H1 (cell line): ENCODE data around the gene SGSM1. TPM values are rescaled to one million over a fixed set of nuclear protein-coding genes. Genes with fewer than 3 reads are reported as not detected.

ENCODE experiments used
- ASH2L ChIP-seq: fragments of 200-600, 300-600 bp; sonication (generic); IDR thresholded peaks from one replicate; pipeline ENCODE4 v1.7.1; 2017; ENCODE audit warnings: low read length
- CEBPB ChIP-seq: IDR thresholded peaks from 2 replicates; pipeline ENCODE4 v1.6.1; 2012; ENCODE audit warnings: low read depth, low read length
- CHD2 ChIP-seq: IDR thresholded peaks from 2 replicates; pipeline ENCODE4 v1.6.1; 2012; ENCODE audit warnings: low read length, improper control_type of control experiment
- FOSL1 ChIP-seq: IDR thresholded peaks from 2 replicates; pipeline ENCODE4 v1.6.1; 2011; ENCODE audit warnings: mild to moderate bottlenecking, low read depth, low read length, moderate library complexity; ENCODE audit not compliant: insufficient read depth
- HDAC2 ChIP-seq, 2 experiments: fragments of 300-600 bp in 1 of 2; sonication (generic) in 1 of 2; IDR thresholded peaks; 2 replicates each; pipeline ENCODE4 v1.6.1; 2011 to 2012; ENCODE audit warnings: low read depth in 2 of 2, low read length in 2 of 2, mild to moderate bottlenecking in 2 of 2, moderate library complexity in 2 of 2, borderline replicate concordance in 1 of 2, inconsistent platforms in 1 of 2
- NANOG ChIP-seq: IDR thresholded peaks from 2 replicates; pipeline ENCODE4 v1.6.1; 2011; ENCODE audit warnings: low read length, low read depth, mild to moderate bottlenecking, inconsistent platforms; ENCODE audit not compliant: insufficient read depth, poor library complexity, severe bottlenecking
- NRF1 ChIP-seq: IDR thresholded peaks from 2 replicates; pipeline ENCODE4 v1.6.1; 2011; ENCODE audit warnings: mild to moderate bottlenecking, low read depth, low read length, improper control_type of control experiment
- RBBP5 ChIP-seq: IDR thresholded peaks from 2 replicates; pipeline ENCODE4 v1.7.1; 2012; ENCODE audit warnings: low read depth, mild to moderate bottlenecking, inconsistent platforms, low read length, moderate library complexity, borderline replicate concordance
- RXRA ChIP-seq: IDR thresholded peaks from 2 replicates; pipeline ENCODE4 v1.6.1; 2011; ENCODE audit warnings: low read depth, mild to moderate bottlenecking, low read length, moderate library complexity; ENCODE audit not compliant: insufficient read depth
- SAP30 ChIP-seq: fragments of 300-600 bp; sonication (generic); IDR thresholded peaks from 2 replicates; pipeline ENCODE4 v1.7.1; 2012; ENCODE audit warnings: low read length, moderate library complexity, mild to moderate bottlenecking, inconsistent platforms; ENCODE audit not compliant: insufficient read depth, insufficient replicate concordance
- SIN3A ChIP-seq, 2 experiments: IDR thresholded peaks in 1 of 2; conservative IDR thresholded peaks in 1 of 2; 2 replicates each; pipeline ENCODE4 v1.6.1; 2011 to 2012; ENCODE audit warnings: low read length in 2 of 2, improper control_type of control experiment in 1 of 2, low read depth in 1 of 2, mild to moderate bottlenecking in 1 of 2
- SIRT6 ChIP-seq: IDR thresholded peaks from one replicate; pipeline ENCODE4 v1.7.1; 2012; ENCODE audit warnings: low read length, inconsistent platforms
- SUZ12 ChIP-seq: fragments of 200-600 bp; sonication (generic); IDR thresholded peaks from 2 replicates; pipeline ENCODE4 v1.6.1; 2012; ENCODE audit warnings: mild to moderate bottlenecking, inconsistent platforms, low read length, moderate library complexity, mixed read lengths
- TAF7 ChIP-seq: optimal IDR thresholded peaks from 2 replicates; pipeline ENCODE3; 2011; ENCODE audit warnings: low read depth, mild to moderate bottlenecking, inconsistent platforms, low read length, moderate library complexity, borderline replicate concordance
- TEAD4 ChIP-seq: IDR thresholded peaks from 2 replicates; pipeline ENCODE4 v1.6.1; 2012; ENCODE audit warnings: low read depth, low read length, inconsistent platforms, mixed read lengths
- YY1 ChIP-seq: IDR thresholded peaks from 2 replicates; pipeline ENCODE4 v1.6.1; 2011; ENCODE audit warnings: low read depth, mild to moderate bottlenecking, low read length
- polyA plus RNA-seq, 7 experiments: library from polyadenylated mRNA; depleted of rRNA in 3 of 7; stranded (reverse) in 5 of 7; unstranded in 2 of 7; fragments of >200 nt in 5 of 7; fragments of 200-250 nt in 2 of 7; gene quantifications; 1 replicate in 5 of 7; 2 replicates in 1 of 7; 4 replicates in 1 of 7; pipeline versions ENCODE4 v1.2.1 to v1.2.3, GENCODE V29; 2011 to 2013; ENCODE audit warnings: missing spikeins in 2 of 7, mixed read lengths in 2 of 7
- total RNA-seq: library from RNA; stranded (reverse); fragmentation: NEBNext Ultra II Directional; extraction: Animal tissue kit (Norgen Biotek cat#: 25700); gene quantifications from 2 replicates; pipeline ENCODE4 v1.2.1, GENCODE V29; 2021
- TF ChIP-seq, protein P1 (sequence below), 3 experiments: IDR thresholded peaks; 1 replicate in 2 of 3; 2 replicates in 1 of 3; pipeline versions ENCODE4 v1.5.1 to v1.6.1; 2011; ENCODE audit warnings: low read length in 3 of 3, mild to moderate bottlenecking in 3 of 3, inconsistent platforms in 2 of 3, low read depth in 1 of 3, moderate library complexity in 1 of 3; ENCODE audit not compliant: insufficient read depth in 1 of 3; ENCODE audit errors: control extremely low read depth in 1 of 3
- TF ChIP-seq, protein P2 (sequence below): IDR thresholded peaks from 2 replicates; pipeline ENCODE4 v1.6.1; 2012; ENCODE audit warnings: low read length, inconsistent platforms

Gene SGSM1
- total and polyA plus RNA-seq, 2 of the 8 experiments (the other 6 are each of a cell fraction or from before 2014, with no cell fraction given): 2.8 to 5.2 TPM

DNA sequence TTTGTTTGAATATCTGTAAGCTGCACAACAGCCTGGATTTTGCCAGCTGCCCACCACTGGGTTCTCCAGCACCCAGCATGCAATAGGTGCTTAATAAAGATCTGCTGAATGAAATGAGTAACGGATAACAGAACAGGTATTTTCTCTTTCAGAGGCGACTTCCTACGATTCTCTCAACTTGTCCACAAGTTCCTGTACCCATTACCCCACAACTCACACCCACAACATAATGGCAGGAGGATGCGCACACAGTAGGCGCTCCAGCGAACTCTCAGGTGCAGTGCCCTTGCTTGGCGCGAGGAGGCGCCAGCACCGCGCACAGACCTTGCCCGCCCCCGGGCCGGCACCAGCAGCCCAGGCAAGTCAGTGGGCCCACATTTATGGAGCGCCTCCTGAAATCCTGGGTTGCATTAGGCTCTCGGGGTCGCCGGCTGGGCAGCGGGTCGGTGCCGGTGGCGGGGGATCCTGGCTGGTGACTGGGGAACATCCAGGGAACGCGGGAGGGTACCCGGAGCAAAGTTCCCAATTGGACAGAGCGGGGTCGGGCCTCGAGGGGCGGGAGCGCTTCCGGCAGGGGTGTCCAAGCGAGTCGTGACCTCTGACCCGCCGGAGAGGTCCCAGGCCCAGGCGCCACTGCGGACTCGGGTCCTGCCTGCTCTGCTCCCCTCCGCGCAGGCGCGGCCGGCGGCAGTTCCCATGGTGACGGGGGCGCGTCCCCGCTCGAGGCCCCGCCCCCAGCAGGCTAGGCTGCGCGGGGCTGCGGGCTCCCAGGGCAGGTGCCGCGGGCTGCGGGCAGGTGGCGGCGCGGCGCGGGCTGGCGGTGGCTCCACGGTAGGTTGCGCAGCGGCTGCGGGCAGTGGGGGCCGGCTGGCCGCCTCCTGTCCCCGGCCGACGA is 146.2 kb downstream of the SGSM1 start, which contains the start of gene KIAA1671 (continued):
- TF ChIP-seq SIRT6 (no peak), YY1 (no peak; the same call in 1 of the 2 replicates), CEBPB (no peak), SIN3A (conservative IDR thresholded peaks at IDR 0.05 in 1 of 2, IDR thresholded peaks at IDR 0.05 in 1 of 2; ENCODE audit: low read depth in 1 of 2, low read length in 2 of 2) (peak; percentile 66 to 88; a peak in 1 of 4 replicates), RBBP5 (peak; percentile 27; the same call in 1 of the 2 replicates), TEAD4 (no peak), TAF7 (no peak), SUZ12 (no peak), RXRA (no peak), FOSL1 (no peak), HDAC2 (IDR thresholded peaks at IDR 0.05; ENCODE audit: borderline replicate concordance in 1 of 2, low read depth in 2 of 2, low read length in 2 of 2) (0 out of 4 replicates have a peak, but pooled peaks have one; percentile 9 to 64), CHD2 (no peak), ASH2L (no peak), NANOG (no peak), SAP30 (no peak), NRF1 (peak; percentile 77)
- TF ChIP-seq, protein P1, sequence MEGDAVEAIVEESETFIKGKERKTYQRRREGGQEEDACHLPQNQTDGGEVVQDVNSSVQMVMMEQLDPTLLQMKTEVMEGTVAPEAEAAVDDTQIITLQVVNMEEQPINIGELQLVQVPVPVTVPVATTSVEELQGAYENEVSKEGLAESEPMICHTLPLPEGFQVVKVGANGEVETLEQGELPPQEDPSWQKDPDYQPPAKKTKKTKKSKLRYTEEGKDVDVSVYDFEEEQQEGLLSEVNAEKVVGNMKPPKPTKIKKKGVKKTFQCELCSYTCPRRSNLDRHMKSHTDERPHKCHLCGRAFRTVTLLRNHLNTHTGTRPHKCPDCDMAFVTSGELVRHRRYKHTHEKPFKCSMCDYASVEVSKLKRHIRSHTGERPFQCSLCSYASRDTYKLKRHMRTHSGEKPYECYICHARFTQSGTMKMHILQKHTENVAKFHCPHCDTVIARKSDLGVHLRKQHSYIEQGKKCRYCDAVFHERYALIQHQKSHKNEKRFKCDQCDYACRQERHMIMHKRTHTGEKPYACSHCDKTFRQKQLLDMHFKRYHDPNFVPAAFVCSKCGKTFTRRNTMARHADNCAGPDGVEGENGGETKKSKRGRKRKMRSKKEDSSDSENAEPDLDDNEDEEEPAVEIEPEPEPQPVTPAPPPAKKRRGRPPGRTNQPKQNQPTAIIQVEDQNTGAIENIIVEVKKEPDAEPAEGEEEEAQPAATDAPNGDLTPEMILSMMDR (IDR thresholded peaks at IDR 0.05; ENCODE audit: control extremely low read depth in 1 of 3, insufficient read depth in 1 of 3, low read depth in 1 of 3, low read length in 3 of 3): peak; percentile 95 to 99 (median 95)
- TF ChIP-seq, protein P2, sequence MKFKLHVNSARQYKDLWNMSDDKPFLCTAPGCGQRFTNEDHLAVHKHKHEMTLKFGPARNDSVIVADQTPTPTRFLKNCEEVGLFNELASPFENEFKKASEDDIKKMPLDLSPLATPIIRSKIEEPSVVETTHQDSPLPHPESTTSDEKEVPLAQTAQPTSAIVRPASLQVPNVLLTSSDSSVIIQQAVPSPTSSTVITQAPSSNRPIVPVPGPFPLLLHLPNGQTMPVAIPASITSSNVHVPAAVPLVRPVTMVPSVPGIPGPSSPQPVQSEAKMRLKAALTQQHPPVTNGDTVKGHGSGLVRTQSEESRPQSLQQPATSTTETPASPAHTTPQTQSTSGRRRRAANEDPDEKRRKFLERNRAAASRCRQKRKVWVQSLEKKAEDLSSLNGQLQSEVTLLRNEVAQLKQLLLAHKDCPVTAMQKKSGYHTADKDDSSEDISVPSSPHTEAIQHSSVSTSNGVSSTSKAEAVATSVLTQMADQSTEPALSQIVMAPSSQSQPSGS: no peak
